GM12891 (cell line): Measurements from ENCODE around the gene PIR.

Experiments
- DNase-seq: peaks from one replicate; pipeline ENCODE4 v3.0.0; 2011; ENCODE audit warnings: low spot score; ENCODE audit not compliant: insufficient read length
- FAIRE-seq: peaks from 2 replicates; lab custom pipeline; 2011; peaks lifted over from hg19 to GRCh38; lab: Jason Lieb, UNC
- PAX5 ChIP-seq: IDR thresholded peaks from 2 replicates; pipeline ENCODE4 v1.6.1; 2011; ENCODE audit warnings: low read length, moderate library complexity, mild to moderate bottlenecking; ENCODE audit not compliant: insufficient read depth, severe bottlenecking
- POLR2A ChIP-seq: IDR thresholded peaks from 2 replicates; pipeline ENCODE4 v1.6.1; 2011; ENCODE audit warnings: low read depth, low read length, control low read depth
- POLR2AphosphoS5 ChIP-seq: IDR thresholded peaks from 2 replicates; pipeline ENCODE4 v1.6.1; 2011; ENCODE audit warnings: low read depth, low read length, control low read depth
- POU2F2 ChIP-seq: IDR thresholded peaks from 2 replicates; pipeline ENCODE4 v1.6.1; 2011; ENCODE audit warnings: low read depth, mild to moderate bottlenecking, control low read depth, low read length, moderate library complexity
- SPI1 ChIP-seq: IDR thresholded peaks from 2 replicates; pipeline ENCODE4 v1.6.1; 2011; ENCODE audit warnings: low read depth, low read length, control low read depth
- TAF1 ChIP-seq: IDR thresholded peaks from 2 replicates; pipeline ENCODE4 v1.6.1; 2011; ENCODE audit warnings: low read depth, low read length, control low read depth

Gene PIR

GRCh38 chrX:15335135-15336022 is 157.8 kb downstream of the PIR start, which contains the start of gene PIGA:
Gene PIGA, minus strand, starts transcription at chrX:15335523. Its CDS starts 3,593 bp downstream, at chrX:15331930.
- peak; percentile 98 for FAIRE-seq
- TF ChIP-seq POU2F2 (no peak), TAF1 (peak; percentile 70), PAX5 (no peak), POLR2A (peak; percentile 63; the same call in 1 of the 2 replicates), POLR2AphosphoS5 (0 out of 2 replicates have a peak, but pooled peaks have one; percentile 46), SPI1 (no peak)
- peak; percentile 74 for DNase-seq
